Uterus (tissue), 4 donors: ENCODE data around the gene CLDN25. TPM values are rescaled to one million over a fixed set of nuclear protein-coding genes. Genes with fewer than 3 reads are reported as not detected.

ENCODE experiments used
- DNase-seq, 2 donors: peaks; one replicate each; pipeline ENCODE4 v3.0.0-alpha.2; 2019 to 2020
- H3K27ac ChIP-seq, 2 donors: fragments of 200-600 bp; sonication (generic); 1 replicate in 1 of 2; 2 replicates in 1 of 2; pipeline ENCODE4 v1.5.1; 2016 to 2018
- H3K27me3 ChIP-seq, 2 donors: fragments of 200-600 bp; sonication (generic); one replicate each; pipeline ENCODE4 v1.5.1; 2018 to 2019; ENCODE audit warnings: control low read depth in 1 of 2
- H3K36me3 ChIP-seq, 2 donors: fragments of 200-600 bp; sonication (generic); one replicate each; pipeline ENCODE4 v1.5.1; 2019; ENCODE audit warnings: control low read depth in 1 of 2
- H3K4me1 ChIP-seq, 2 donors: fragments of 200-600 bp; sonication (generic); one replicate each; pipeline ENCODE4 v1.5.1; 2018 to 2019; ENCODE audit warnings: control low read depth in 1 of 2
- H3K4me3 ChIP-seq, 2 donors: fragments of 200-600 bp; sonication (generic); 1 replicate in 1 of 2; 2 replicates in 1 of 2; pipeline ENCODE4 v1.5.1; 2018 to 2019; ENCODE audit warnings: mild to moderate bottlenecking in 1 of 2
- H3K9me3 ChIP-seq, 2 donors: fragments of 200-600 bp; sonication (generic); one replicate each; pipeline ENCODE4 v1.5.1; 2019; ENCODE audit warnings: control low read depth in 1 of 2
- POLR2A ChIP-seq, 2 donors: fragments of 450-650 bp; IDR thresholded peaks; one replicate each; pipeline ENCODE4 v1.6.1; 2016; ENCODE audit warnings: antibody characterized with exemption in 2 of 2, mild to moderate bottlenecking in 1 of 2, moderate library complexity in 1 of 2
- intact Hi-C: fragments of 100-400 bp; cut with DNase I; formaldehyde crosslinking; loops from one replicate; pipeline ENCODE4 v1.15.1; 2023; ENCODE audit warnings: low total_unique reads
- total RNA-seq, 4 donors: library from RNA; depleted of rRNA in 3 of 4; stranded (reverse); fragments of >200 nt in 3 of 4; gene quantifications; one replicate each; pipeline versions ENCODE4 v1.1.0 to v1.2.4, GENCODE V29; 2014 to 2023
- TF ChIP-seq, protein P1 (sequence below), 4 experiments: fragments of 200-600 bp in 2 of 4; fragments of 450-650 bp in 2 of 4; sonication (generic) in 2 of 4; IDR thresholded peaks; one replicate each; pipeline ENCODE4 v1.5.1; 2016 to 2019; ENCODE audit warnings: antibody characterized with exemption in 4 of 4, mild to moderate bottlenecking in 2 of 4, moderate library complexity in 1 of 4
- donor health status: DM: yes; HTN: yes; CAD: no.

CLDN25 gene
- total RNA-seq, 4 donors from 2014 or later: not detected

GRCh38 chr11:113808931-113809330 is 29.3 kb downstream of the CLDN25 start:
- H3K27me3 ChIP-seq: no peaks in the 10 kb centered on the region
- H3K36me3 ChIP-seq: no peaks in the 10 kb centered on the region

GRCh38 chr11:113814181-113814580 is 34.6 kb downstream of the CLDN25 start:
- TF ChIP-seq POLR2A (IDR thresholded peaks at IDR 0.05): no peak
- TF ChIP-seq, protein P1, sequence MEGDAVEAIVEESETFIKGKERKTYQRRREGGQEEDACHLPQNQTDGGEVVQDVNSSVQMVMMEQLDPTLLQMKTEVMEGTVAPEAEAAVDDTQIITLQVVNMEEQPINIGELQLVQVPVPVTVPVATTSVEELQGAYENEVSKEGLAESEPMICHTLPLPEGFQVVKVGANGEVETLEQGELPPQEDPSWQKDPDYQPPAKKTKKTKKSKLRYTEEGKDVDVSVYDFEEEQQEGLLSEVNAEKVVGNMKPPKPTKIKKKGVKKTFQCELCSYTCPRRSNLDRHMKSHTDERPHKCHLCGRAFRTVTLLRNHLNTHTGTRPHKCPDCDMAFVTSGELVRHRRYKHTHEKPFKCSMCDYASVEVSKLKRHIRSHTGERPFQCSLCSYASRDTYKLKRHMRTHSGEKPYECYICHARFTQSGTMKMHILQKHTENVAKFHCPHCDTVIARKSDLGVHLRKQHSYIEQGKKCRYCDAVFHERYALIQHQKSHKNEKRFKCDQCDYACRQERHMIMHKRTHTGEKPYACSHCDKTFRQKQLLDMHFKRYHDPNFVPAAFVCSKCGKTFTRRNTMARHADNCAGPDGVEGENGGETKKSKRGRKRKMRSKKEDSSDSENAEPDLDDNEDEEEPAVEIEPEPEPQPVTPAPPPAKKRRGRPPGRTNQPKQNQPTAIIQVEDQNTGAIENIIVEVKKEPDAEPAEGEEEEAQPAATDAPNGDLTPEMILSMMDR (IDR thresholded peaks at IDR 0.05): no peak
- no peaks in the 10 kb centered on the region for H3K27me3 ChIP-seq
- no peak for DNase-seq
- no peaks in the 10 kb centered on the region for H3K4me1 ChIP-seq
- H3K9me3 ChIP-seq: no peaks in the 10 kb centered on the region
- H3K4me3 ChIP-seq: no peak overlapping the region
- intact Hi-C loops: no loop called here
- H3K36me3 ChIP-seq: no peaks in the 10 kb centered on the region
- no peak overlapping the region for H3K27ac ChIP-seq

More at GRCh38 chr11:113808931-113809330, 29.3 kb downstream of the CLDN25 start:
- Histone ChIP-seq H3K27ac (no peak overlapping the region), H3K9me3 (no peaks in the 10 kb centered on the region), H3K4me1 (no peaks in the 10 kb centered on the region), H3K4me3 (no peak overlapping the region)
- intact Hi-C loops: no loop called here
- TF ChIP-seq POLR2A (IDR thresholded peaks at IDR 0.05): no peak
- TF ChIP-seq, protein P1 (IDR thresholded peaks at IDR 0.05): no peak
- DNase-seq: no peak

DNA sequence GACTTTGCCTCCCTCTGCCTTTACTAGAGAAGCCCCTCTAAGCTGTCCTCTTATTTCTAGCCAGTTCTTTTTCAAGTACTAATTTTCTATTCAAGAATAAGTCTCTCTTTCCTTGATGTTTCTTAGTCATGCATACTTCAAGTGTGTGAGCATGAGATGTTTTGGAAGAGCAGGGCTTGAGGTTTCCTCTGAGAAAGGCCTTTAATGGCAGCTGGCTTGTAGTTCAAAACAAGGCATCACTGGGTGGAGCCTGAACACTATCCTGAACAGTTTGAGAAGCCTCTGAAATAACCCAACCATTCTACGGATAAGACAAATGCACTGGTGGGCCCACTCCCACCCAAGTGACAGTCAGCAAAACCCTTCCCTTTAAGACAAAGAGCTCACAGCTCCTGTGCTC is 37.6 kb downstream of the CLDN25 start:
- Histone ChIP-seq H3K27me3 (no peaks in the 10 kb centered on the region), H3K4me1 (no peaks in the 10 kb centered on the region), H3K4me3 (no peak overlapping the region), H3K36me3 (no peaks in the 10 kb centered on the region), H3K9me3 (no peaks in the 10 kb centered on the region), H3K27ac (no peak overlapping the region)
- intact Hi-C loops: no loop called here
- no peak for DNase-seq
- no peak for TF ChIP-seq POLR2A (IDR thresholded peaks at IDR 0.05)
- TF ChIP-seq, protein P1 (IDR thresholded peaks at IDR 0.05): no peak

DNA sequence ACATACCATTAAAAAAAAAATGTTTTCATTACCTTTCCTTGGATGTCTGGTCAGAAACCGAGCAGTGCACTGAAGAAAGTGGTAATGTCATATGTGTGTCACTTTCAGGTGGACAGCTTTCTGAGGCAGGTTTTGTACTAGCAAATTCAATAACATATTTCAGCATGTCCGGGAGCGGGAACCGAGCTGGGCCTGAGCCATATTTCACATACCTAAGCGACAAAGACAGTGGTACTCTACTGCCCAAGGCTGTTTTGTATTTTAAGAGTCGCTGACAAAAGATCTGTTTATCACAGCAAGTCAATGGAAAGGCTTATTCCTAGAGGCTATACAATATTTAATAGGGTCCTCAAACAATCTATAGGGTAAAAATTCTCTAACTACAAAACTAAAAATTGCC is 38.0 kb downstream of the CLDN25 start:
- Histone ChIP-seq H3K9me3 (no peaks in the 10 kb centered on the region), H3K4me3 (no peak overlapping the region), H3K4me1 (no peaks in the 10 kb centered on the region), H3K27me3 (no peaks in the 10 kb centered on the region), H3K27ac (no peak overlapping the region), H3K36me3 (no peaks in the 10 kb centered on the region)
- DNase-seq: no peak
- intact Hi-C loops: no loop called here
- TF ChIP-seq POLR2A (IDR thresholded peaks at IDR 0.05): no peak
- TF ChIP-seq, protein P1 (IDR thresholded peaks at IDR 0.05): no peak

DNA sequence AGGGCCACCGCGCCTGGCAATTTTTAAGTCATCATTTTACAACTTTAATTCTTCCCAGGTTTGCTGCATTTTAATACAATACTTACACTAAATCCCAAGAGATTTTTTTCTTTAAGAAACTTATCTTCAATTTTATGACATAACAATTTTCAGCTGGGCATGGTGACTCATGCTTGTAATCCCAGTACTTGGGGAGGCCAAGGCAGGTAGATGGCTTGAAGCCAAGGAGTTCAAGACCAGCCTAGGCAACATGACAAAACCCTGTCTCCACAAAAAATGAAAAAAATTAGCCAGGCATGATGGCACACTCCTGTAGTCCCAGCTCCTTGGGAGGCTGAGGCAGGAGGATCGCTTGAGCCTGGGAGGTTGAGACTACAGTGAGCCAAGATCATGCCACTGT is 38.8 kb downstream of the CLDN25 start:
- H3K27ac ChIP-seq: no peak overlapping the region
- H3K4me1 ChIP-seq: no peaks in the 10 kb centered on the region
- intact Hi-C loops: no loop called here
- no peaks in the 10 kb centered on the region for H3K27me3 ChIP-seq
- H3K36me3 ChIP-seq: no peaks in the 10 kb centered on the region
- no peaks in the 10 kb centered on the region for H3K9me3 ChIP-seq
- DNase-seq: no peak
- no peak overlapping the region for H3K4me3 ChIP-seq
- no peak for TF ChIP-seq POLR2A (IDR thresholded peaks at IDR 0.05)
- TF ChIP-seq, protein P1 (IDR thresholded peaks at IDR 0.05): no peak
